HepG2 (cell line): ENCODE data around the gene TXN2. TPM values are rescaled to one million over a fixed set of nuclear protein-coding genes. Genes with fewer than 3 reads are reported as not detected.

Experiments
- ARHGAP35 ChIP-seq: sonication (generic); formaldehyde crosslinking; IDR thresholded peaks from 2 replicates; pipeline ENCODE4 v1.9.0; 2022; ENCODE audit warnings: mild to moderate bottlenecking, inconsistent platforms, moderate library complexity, missing genetic modification reagents, borderline replicate concordance
- ATF7 ChIP-seq, 2 experiments: fragments of 450-650 bp in 1 of 2; sonication (generic) in 1 of 2; formaldehyde crosslinking in 1 of 2; IDR thresholded peaks; 2 replicates each; pipeline versions ENCODE4 v1.4.0 to v1.6.1; 2016 to 2020; ENCODE audit warnings: antibody characterized with exemption in 1 of 2, mild to moderate bottlenecking in 1 of 2, missing genetic modification reagents in 1 of 2
- BRCA1 ChIP-seq: sonication (generic); formaldehyde crosslinking; IDR thresholded peaks from 2 replicates; pipeline ENCODE4 v1.4.0; 2020; ENCODE audit warnings: missing genetic modification reagents
- FOXK2 ChIP-seq: fragments of 450-650 bp; IDR thresholded peaks from 2 replicates; pipeline ENCODE4 v1.6.1; 2016
- HNRNPK ChIP-seq: fragments of 200-400 bp; formaldehyde crosslinking; IDR thresholded peaks from 2 replicates; pipeline ENCODE4 v1.6.1; 2018; ENCODE audit warnings: low read length, low read depth, moderate library complexity, mild to moderate bottlenecking; ENCODE audit not compliant: poor library complexity, severe bottlenecking
- IKZF4 ChIP-seq: sonication (generic); formaldehyde crosslinking; IDR thresholded peaks from 2 replicates; pipeline ENCODE4 v1.5.1; 2020; ENCODE audit warnings: borderline replicate concordance, mild to moderate bottlenecking, low read depth, missing genetic modification reagents; ENCODE audit errors: not compliant biosample characterization
- MAFK ChIP-seq, 2 experiments: IDR thresholded peaks in 1 of 2; conservative IDR thresholded peaks in 1 of 2; 2 replicates each; pipeline ENCODE4 v1.6.1; 2011; ENCODE audit warnings: improper control_type of control experiment in 2 of 2, low read length in 2 of 2
- MED13 ChIP-seq: sonication (generic); formaldehyde crosslinking; IDR thresholded peaks from 2 replicates; pipeline ENCODE4 v1.5.0; 2020; ENCODE audit warnings: missing genetic modification reagents
- NFKBIZ ChIP-seq: IDR thresholded peaks from 2 replicates; pipeline ENCODE4 v1.6.1; 2018; ENCODE audit warnings: missing genetic modification reagents, missing compliant biosample characterization
- REL ChIP-seq: sonication (generic); formaldehyde crosslinking; conservative IDR thresholded peaks from 2 replicates; pipeline ENCODE4 v1.8.0; 2022; ENCODE audit warnings: mild to moderate bottlenecking, missing genetic modification reagents, moderate library complexity
- RFX3 ChIP-seq: IDR thresholded peaks from 2 replicates; pipeline ENCODE4 v1.6.1; 2016; ENCODE audit warnings: missing biosample characterization, missing genetic modification reagents
- SP140L ChIP-seq: sonication (generic); formaldehyde crosslinking; IDR thresholded peaks from 2 replicates; pipeline ENCODE4 v1.4.0; 2020; ENCODE audit warnings: missing genetic modification reagents, borderline replicate concordance
- ZNF256 ChIP-seq: sonication (generic); formaldehyde crosslinking; conservative IDR thresholded peaks from 2 replicates; pipeline ENCODE4 v1.4.0; 2020; ENCODE audit warnings: missing genetic modification reagents
- ZNF264 ChIP-seq: sonication (generic); formaldehyde crosslinking; IDR thresholded peaks from 2 replicates; pipeline ENCODE4 v1.4.0; 2020; ENCODE audit warnings: missing genetic modification reagents
- polyA plus RNA-seq, 8 experiments: library from polyadenylated mRNA; depleted of rRNA in 3 of 8; stranded (reverse) in 7 of 8; unstranded in 1 of 8; fragments of >200 nt; fragmentation: Illumina TruSeq in 4 of 8; extraction: Trizol in 4 of 8; gene quantifications; 2 replicates each; pipeline versions ENCODE4 v1.2.1 to v1.2.3, GENCODE V29; 2011 to 2016; ENCODE audit warnings: low read depth in 4 of 8, missing spikeins in 1 of 8, mixed read lengths in 1 of 8; ENCODE audit not compliant: insufficient read depth in 1 of 8
- total RNA-seq, 5 experiments: library from RNA; depleted of rRNA; stranded (reverse); fragments of >200 nt; fragmentation: Illumina TruSeq; extraction: Trizol; gene quantifications; 2 replicates each; pipeline ENCODE4 v1.2.3, GENCODE V29; 2016; ENCODE audit warnings: low read depth in 1 of 5
- TF ChIP-seq, protein P1 (sequence below): sonication (generic); formaldehyde crosslinking; IDR thresholded peaks from 2 replicates; pipeline ENCODE4 v1.5.0; 2020; ENCODE audit warnings: mild to moderate bottlenecking, missing genetic modification reagents, borderline replicate concordance
- TF ChIP-seq, protein P2 (sequence below): sonication (generic); formaldehyde crosslinking; IDR thresholded peaks from 2 replicates; pipeline ENCODE4 v1.4.0; 2020; ENCODE audit warnings: missing genetic modification reagents, borderline replicate concordance
- TF ChIP-seq, protein P3 (sequence below): sonication (generic); formaldehyde crosslinking; IDR thresholded peaks from 2 replicates; pipeline ENCODE4 v1.5.0; 2020; ENCODE audit warnings: missing genetic modification reagents, mild to moderate bottlenecking, borderline replicate concordance
- TF ChIP-seq, protein P4 (sequence below): sonication (generic); formaldehyde crosslinking; conservative IDR thresholded peaks from 2 replicates; pipeline ENCODE4 v1.4.0; 2020; ENCODE audit warnings: missing genetic modification reagents

TXN2 gene
- total and polyA plus RNA-seq, 2 of the 13 experiments (the other 11 are each of a cell fraction or from before 2014, with no cell fraction given) = 41.4 to 109 TPM

DNA sequence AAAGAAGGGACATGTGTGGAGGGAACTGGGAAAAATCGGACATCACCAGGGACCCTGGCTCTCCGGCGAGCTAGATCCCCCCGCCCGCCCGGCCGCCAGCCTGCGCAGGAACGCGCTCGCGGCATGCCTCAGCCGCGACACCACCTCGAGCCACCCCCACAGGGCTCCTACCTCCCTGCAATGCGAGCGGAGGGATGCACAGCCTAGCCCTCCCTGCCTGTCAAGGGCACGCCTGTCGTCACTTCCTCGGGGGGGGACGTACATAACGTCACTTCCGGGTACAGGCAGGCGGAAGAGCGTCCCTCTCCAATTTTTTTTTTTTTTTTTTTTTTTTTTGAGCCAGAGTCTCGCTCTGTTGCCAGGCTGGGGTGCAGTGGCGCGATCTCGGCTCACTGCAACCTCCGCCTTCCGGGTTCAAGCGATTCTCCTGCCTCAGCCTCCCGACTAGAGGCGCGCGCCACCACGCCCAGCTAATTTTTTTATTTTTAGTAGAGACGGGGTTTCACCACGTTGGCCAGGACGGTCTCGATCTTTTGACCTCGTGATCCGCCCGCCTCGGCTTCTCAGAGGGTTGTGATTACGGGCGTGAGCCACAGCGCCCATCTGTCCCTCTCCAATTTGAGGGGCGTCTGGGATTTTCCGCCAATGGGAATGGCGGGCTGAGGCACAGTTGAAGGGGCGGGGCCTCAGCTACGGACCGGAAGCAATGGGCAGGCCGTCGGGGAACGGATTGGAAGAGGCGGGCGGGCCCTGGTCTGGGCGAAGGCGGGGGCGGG lies at the start of gene TXN2 (continued):
- TF ChIP-seq, protein P1, sequence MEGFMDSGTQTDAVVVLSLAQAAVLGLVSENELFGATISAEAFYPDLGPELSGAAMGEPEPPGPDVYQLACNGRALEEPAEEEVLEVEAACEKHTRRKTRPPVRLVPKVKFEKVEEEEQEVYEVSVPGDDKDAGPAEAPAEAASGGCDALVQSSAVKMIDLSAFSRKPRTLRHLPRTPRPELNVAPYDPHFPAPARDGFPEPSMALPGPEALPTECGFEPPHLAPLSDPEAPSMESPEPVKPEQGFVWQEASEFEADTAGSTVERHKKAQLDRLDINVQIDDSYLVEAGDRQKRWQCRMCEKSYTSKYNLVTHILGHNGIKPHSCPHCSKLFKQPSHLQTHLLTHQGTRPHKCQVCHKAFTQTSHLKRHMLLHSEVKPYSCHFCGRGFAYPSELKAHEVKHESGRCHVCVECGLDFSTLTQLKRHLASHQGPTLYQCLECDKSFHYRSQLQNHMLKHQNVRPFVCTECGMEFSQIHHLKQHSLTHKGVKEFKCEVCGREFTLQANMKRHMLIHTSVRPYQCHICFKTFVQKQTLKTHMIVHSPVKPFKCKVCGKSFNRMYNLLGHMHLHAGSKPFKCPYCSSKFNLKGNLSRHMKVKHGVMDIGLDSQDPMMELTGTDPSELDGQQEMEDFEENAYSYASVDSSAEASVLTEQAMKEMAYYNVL (CRISPR knock-in tag) = peak; percentile 78; the same call in 1 of the 2 replicates
- TF ChIP-seq, protein P2, sequence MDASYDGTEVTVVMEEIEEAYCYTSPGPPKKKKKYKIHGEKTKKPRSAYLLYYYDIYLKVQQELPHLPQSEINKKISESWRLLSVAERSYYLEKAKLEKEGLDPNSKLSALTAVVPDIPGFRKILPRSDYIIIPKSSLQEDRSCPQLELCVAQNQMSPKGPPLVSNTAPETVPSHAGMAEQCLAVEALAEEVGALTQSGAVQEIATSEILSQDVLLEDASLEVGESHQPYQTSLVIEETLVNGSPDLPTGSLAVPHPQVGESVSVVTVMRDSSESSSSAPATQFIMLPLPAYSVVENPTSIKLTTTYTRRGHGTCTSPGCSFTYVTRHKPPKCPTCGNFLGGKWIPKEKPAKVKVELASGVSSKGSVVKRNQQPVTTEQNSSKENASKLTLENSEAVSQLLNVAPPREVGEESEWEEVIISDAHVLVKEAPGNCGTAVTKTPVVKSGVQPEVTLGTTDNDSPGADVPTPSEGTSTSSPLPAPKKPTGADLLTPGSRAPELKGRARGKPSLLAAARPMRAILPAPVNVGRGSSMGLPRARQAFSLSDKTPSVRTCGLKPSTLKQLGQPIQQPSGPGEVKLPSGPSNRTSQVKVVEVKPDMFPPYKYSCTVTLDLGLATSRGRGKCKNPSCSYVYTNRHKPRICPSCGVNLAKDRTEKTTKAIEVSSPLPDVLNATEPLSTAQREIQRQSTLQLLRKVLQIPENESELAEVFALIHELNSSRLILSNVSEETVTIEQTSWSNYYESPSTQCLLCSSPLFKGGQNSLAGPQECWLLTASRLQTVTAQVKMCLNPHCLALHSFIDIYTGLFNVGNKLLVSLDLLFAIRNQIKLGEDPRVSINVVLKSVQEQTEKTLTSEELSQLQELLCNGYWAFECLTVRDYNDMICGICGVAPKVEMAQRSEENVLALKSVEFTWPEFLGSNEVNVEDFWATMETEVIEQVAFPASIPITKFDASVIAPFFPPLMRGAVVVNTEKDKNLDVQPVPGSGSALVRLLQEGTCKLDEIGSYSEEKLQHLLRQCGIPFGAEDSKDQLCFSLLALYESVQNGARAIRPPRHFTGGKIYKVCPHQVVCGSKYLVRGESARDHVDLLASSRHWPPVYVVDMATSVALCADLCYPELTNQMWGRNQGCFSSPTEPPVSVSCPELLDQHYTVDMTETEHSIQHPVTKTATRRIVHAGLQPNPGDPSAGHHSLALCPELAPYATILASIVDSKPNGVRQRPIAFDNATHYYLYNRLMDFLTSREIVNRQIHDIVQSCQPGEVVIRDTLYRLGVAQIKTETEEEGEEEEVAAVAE (CRISPR knock-in tag) = no peak
- TF ChIP-seq MAFK (conservative IDR thresholded peaks at IDR 0.05 in 1 of 2, IDR thresholded peaks at IDR 0.05 in 1 of 2; ENCODE audit: low read length in 2 of 2) (no peak), BRCA1 (CRISPR knock-in tag) (0 out of 2 replicates have a peak, but pooled peaks have one; percentile 44), ZNF256 (CRISPR knock-in tag) (no peak; the same call in 1 of the 2 replicates), RFX3 (CRISPR knock-in tag) (no peak), MED13 (CRISPR knock-in tag) (no peak; the same call in 1 of the 2 replicates), REL (CRISPR knock-in tag) (0 out of 2 replicates have a peak, but pooled peaks have one; percentile 56), ATF7 (IDR thresholded peaks at IDR 0.05) (peak; percentile 64), ATF7 (CRISPR knock-in tag; IDR thresholded peaks at IDR 0.05) (0 out of 2 replicates have a peak, but pooled peaks have one; percentile 49), ARHGAP35 (no peak), FOXK2 (no peak), HNRNPK (no peak), ZNF264 (0 out of 2 replicates have a peak, but pooled peaks have one; percentile 56), NFKBIZ (no peak), IKZF4 (CRISPR knock-in tag) (no peak), SP140L (CRISPR knock-in tag) (no peak)
- TF ChIP-seq, protein P3, sequence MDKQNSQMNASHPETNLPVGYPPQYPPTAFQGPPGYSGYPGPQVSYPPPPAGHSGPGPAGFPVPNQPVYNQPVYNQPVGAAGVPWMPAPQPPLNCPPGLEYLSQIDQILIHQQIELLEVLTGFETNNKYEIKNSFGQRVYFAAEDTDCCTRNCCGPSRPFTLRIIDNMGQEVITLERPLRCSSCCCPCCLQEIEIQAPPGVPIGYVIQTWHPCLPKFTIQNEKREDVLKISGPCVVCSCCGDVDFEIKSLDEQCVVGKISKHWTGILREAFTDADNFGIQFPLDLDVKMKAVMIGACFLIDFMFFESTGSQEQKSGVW (CRISPR knock-in tag) = no peak
- TF ChIP-seq, protein P4, sequence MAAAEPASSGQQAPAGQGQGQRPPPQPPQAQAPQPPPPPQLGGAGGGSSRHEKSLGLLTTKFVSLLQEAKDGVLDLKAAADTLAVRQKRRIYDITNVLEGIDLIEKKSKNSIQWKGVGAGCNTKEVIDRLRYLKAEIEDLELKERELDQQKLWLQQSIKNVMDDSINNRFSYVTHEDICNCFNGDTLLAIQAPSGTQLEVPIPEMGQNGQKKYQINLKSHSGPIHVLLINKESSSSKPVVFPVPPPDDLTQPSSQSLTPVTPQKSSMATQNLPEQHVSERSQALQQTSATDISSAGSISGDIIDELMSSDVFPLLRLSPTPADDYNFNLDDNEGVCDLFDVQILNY (CRISPR knock-in tag) = no peak
